GM19468 (cell line): ENCODE results near the gene SLC41A1.
"Not testable (repeated sequence)": the region's sequence is repeated elsewhere in the genome, so short reads cannot be mapped to it uniquely, and the experiment has no call there.

Experiments used
- ATAC-seq: cut with Tn5 transposase; IDR thresholded peaks from one replicate; pipeline ENCODE4 v1.9.1; 2021; ENCODE audit warnings: mild to moderate bottlenecking, moderate library complexity, moderate number of reproducible peaks; ENCODE audit not compliant: unreplicated experiment; ENCODE audit errors: extremely low read depth

SLC41A1 gene

GRCh38 chr1:205812878-205813754 is at the start of gene SLC41A1:
SLC41A1 (minus strand) TSS chr1:205813198; CDS start chr1:205810441, 2,757 bp downstream.
- ATAC-seq: peak; percentile 76

- no peak for ATAC-seq
Observed at GRCh38 chr1:205861540-205861939, 48.5 kb upstream of the SLC41A1 start.

- ATAC-seq: no peak
Observed at GRCh38 chr1:205858141-205858961, 45.4 kb upstream of the SLC41A1 start.

- not testable (repeated sequence) for ATAC-seq
Observed at GRCh38 chr1:205857501-205857900, 44.5 kb upstream of the SLC41A1 start.

GRCh38 chr1:205856433-205856832 is 43.4 kb upstream of the SLC41A1 start:
- ATAC-seq: no peak

GRCh38 chr1:205852969-205853368 is 40.0 kb upstream of the SLC41A1 start:
- ATAC-seq: no peak

- ATAC-seq: no peak
Observed at GRCh38 chr1:205851993-205852392, 39.0 kb upstream of the SLC41A1 start.

- peak; percentile 91 for ATAC-seq
Observed at GRCh38 chr1:205849619-205850355, 36.8 kb upstream of the SLC41A1 start, which contains the start of gene PM20D1. PM20D1 (minus strand) TSS chr1:205850132; CDS start chr1:205850072, 60 bp downstream.

GRCh38 chr1:205843036-205843859 is 30.2 kb upstream of the SLC41A1 start:
- no peak for ATAC-seq

- ATAC-seq: no peak
Observed at GRCh38 chr1:205842229-205842628, 29.2 kb upstream of the SLC41A1 start.

GRCh38 chr1:205840146-205840923 is 27.3 kb upstream of the SLC41A1 start:
- ATAC-seq: no peak

GRCh38 chr1:205837382-205837970 is 24.5 kb upstream of the SLC41A1 start:
- no peak for ATAC-seq

- no peak for ATAC-seq
Observed at GRCh38 chr1:205834751-205835150, 21.8 kb upstream of the SLC41A1 start.

GRCh38 chr1:205832326-205832751 is 19.3 kb upstream of the SLC41A1 start:
- no peak for ATAC-seq

- ATAC-seq: no peak
Observed at GRCh38 chr1:205827623-205828022, 14.6 kb upstream of the SLC41A1 start.

GRCh38 chr1:205826995-205827394 is 14.0 kb upstream of the SLC41A1 start:
- no peak for ATAC-seq

- ATAC-seq: no peak
Observed at GRCh38 chr1:205826016-205826806, 13.2 kb upstream of the SLC41A1 start.
